Endothelial cell of umbilical vein (primary cell): ENCODE data around the gene VIL1. TPM values are rescaled to one million over a fixed set of nuclear protein-coding genes. Genes with fewer than 3 reads are reported as not detected.

Source experiments
- BruUV-seq: library from RNA; stranded (reverse); fragments of 400-500 nt; replicated peaks from 2 replicates; lab custom pipeline; 2021; lab: Mats Ljungman, UMichigan
- CTCF ChIA-PET: fragments of 300-600, 350-600 bp; sonication (Branson Sonifier 250); formaldehyde crosslinking; loops from one replicate; lab custom pipeline; 2021; ENCODE audit warnings: antibody characterized with exemption, inconsistent platforms; lab: Charles Lee
- POLR2A ChIA-PET: fragments of 300-600, 350-600 bp; sonication (Branson Sonifier 250); formaldehyde crosslinking; loops from one replicate; lab custom pipeline; 2021; ENCODE audit warnings: antibody characterized with exemption, inconsistent platforms; lab: Charles Lee
- DNase-seq: peaks from one replicate; pipeline ENCODE4 v3.0.0-alpha.2; 2011; ENCODE audit warnings: low read depth, low spot score
- FAIRE-seq: peaks from 2 replicates; lab custom pipeline; 2011; peaks lifted over from hg19 to GRCh38; lab: Jason Lieb, UNC
- H2AFZ ChIP-seq: 2 replicates; pipeline ENCODE4 v1.6.0; 2012; ENCODE audit warnings: low read depth, low read length, control low read depth, inconsistent platforms
- H3K27ac ChIP-seq: 2 replicates; pipeline ENCODE4 v1.5.1; 2011; ENCODE audit warnings: low read depth, mild to moderate bottlenecking, control low read depth, low read length, moderate library complexity; ENCODE audit not compliant: insufficient read depth
- H3K27me3 ChIP-seq, 2 experiments: 2 replicates each; pipeline versions ENCODE4 v1.6.0 to v1.6.1; 2011; ENCODE audit warnings: low read length in 2 of 2, mixed read lengths in 1 of 2; ENCODE audit not compliant: control insufficient read depth in 2 of 2, insufficient read depth in 2 of 2
- H3K36me3 ChIP-seq, 2 experiments: 2 replicates in 1 of 2; 3 replicates in 1 of 2; pipeline ENCODE4 v1.5.1; 2011; ENCODE audit warnings: low read length in 2 of 2, mild to moderate bottlenecking in 1 of 2, moderate library complexity in 1 of 2; ENCODE audit not compliant: control insufficient read depth in 2 of 2, insufficient read depth in 2 of 2; ENCODE audit errors: extremely low read depth in 1 of 2
- H3K4me1 ChIP-seq: 3 replicates; pipeline ENCODE4 v1.5.1; 2011; ENCODE audit warnings: mild to moderate bottlenecking, low read length; ENCODE audit not compliant: control insufficient read depth, insufficient read depth; ENCODE audit errors: extremely low read depth
- H3K4me2 ChIP-seq: 2 replicates; pipeline ENCODE4 v1.6.1; 2011; ENCODE audit warnings: low read length, control low read depth, mixed read lengths; ENCODE audit not compliant: insufficient read depth
- H3K4me3 ChIP-seq, 3 experiments: fragments of 200-600 bp in 1 of 3; sonication (generic), shearing (Covaris generic) in 1 of 3; replicated peaks in 1 of 3; 2 replicates each; pipeline ENCODE4 v1.5.1; 2011 to 2016; ENCODE audit warnings: control low read depth in 3 of 3, low read length in 3 of 3, mild to moderate bottlenecking in 2 of 3, inconsistent platforms in 1 of 3, low read depth in 1 of 3, moderate library complexity in 1 of 3; ENCODE audit not compliant: insufficient read depth in 1 of 3
- H3K79me2 ChIP-seq: 2 replicates; pipeline ENCODE4 v1.6.0; 2012; ENCODE audit warnings: low read length, inconsistent platforms; ENCODE audit not compliant: control insufficient read depth, insufficient read depth
- H3K9ac ChIP-seq: replicated peaks from 2 replicates; pipeline ENCODE3; 2011; ENCODE audit warnings: low read length, control low read depth; ENCODE audit not compliant: insufficient read depth; ENCODE audit errors: extremely low read depth
- H3K9me1 ChIP-seq: replicated peaks from 3 replicates; pipeline ENCODE4 v1.6.0; 2011; ENCODE audit warnings: mild to moderate bottlenecking, low read length; ENCODE audit not compliant: control insufficient read depth, insufficient read depth; ENCODE audit errors: extremely low read depth
- H3K9me3 ChIP-seq: replicated peaks from 2 replicates; pipeline ENCODE4 v1.5.1; 2012; ENCODE audit warnings: low read length, inconsistent platforms; ENCODE audit not compliant: control insufficient read depth, insufficient read depth
- H4K20me1 ChIP-seq: replicated peaks from 2 replicates; pipeline ENCODE3; 2011; ENCODE audit warnings: mild to moderate bottlenecking, low read length; ENCODE audit not compliant: control insufficient read depth, insufficient read depth; ENCODE audit errors: extremely low read depth
- CTCF ChIP-seq, 2 donors: IDR thresholded peaks; 1 replicate in 1 of 2; 2 replicates in 1 of 2; pipeline ENCODE4 v1.5.1; 2011; ENCODE audit warnings: low read length in 2 of 2, mild to moderate bottlenecking in 2 of 2, moderate library complexity in 2 of 2, control low read depth in 1 of 2, inconsistent platforms in 1 of 2, low read depth in 1 of 2; ENCODE audit not compliant: insufficient read depth in 1 of 2; ENCODE audit errors: extremely low read depth in 1 of 2
- FOS ChIP-seq: IDR thresholded peaks from 2 replicates; pipeline ENCODE4 v1.6.1; 2011; ENCODE audit warnings: mild to moderate bottlenecking, low read length, moderate library complexity, borderline replicate concordance; ENCODE audit not compliant: insufficient read depth
- GATA2 ChIP-seq: IDR thresholded peaks from 2 replicates; pipeline ENCODE4 v1.7.0; 2011; ENCODE audit warnings: low read depth, mild to moderate bottlenecking, moderate library complexity, mixed read lengths, low read length; ENCODE audit not compliant: insufficient read length, insufficient read depth
- JUN ChIP-seq: IDR thresholded peaks from 2 replicates; pipeline ENCODE4 v1.6.1; 2011; ENCODE audit warnings: borderline replicate concordance, low read depth; ENCODE audit not compliant: insufficient read length, insufficient read depth
- MAX ChIP-seq: IDR thresholded peaks from 2 replicates; pipeline ENCODE4 v1.6.1; 2011; ENCODE audit not compliant: insufficient read depth, insufficient read length
- MYC ChIP-seq: IDR thresholded peaks from one replicate; pipeline ENCODE4 v1.6.1; 2011; ENCODE audit warnings: mild to moderate bottlenecking, low read depth, low read length
- POLR2A ChIP-seq: IDR thresholded peaks from 2 replicates; pipeline ENCODE4 v1.6.1; 2012; ENCODE audit warnings: low read depth, mild to moderate bottlenecking, control low read depth, low read length
- POLR2AphosphoS5 ChIP-seq: IDR thresholded peaks from 2 replicates; pipeline ENCODE4 v1.6.1; 2012; ENCODE audit warnings: low read depth, mild to moderate bottlenecking, control low read depth, low read length, moderate library complexity; ENCODE audit not compliant: insufficient read depth
- dilution Hi-C: fragments of 300-500 bp; cut with MboI; formaldehyde crosslinking; loops from one replicate; pipeline ENCODE4 v1.15.0; 2019; ENCODE audit warnings: low sequenced_read_pairs; ENCODE audit not compliant: extremely low pct_ligation_motif_present
- intact Hi-C: fragments of 100-400 bp; cut with micrococcal nuclease; formaldehyde crosslinking; loops from one replicate; pipeline ENCODE4 v1.10.0; 2022
- polyA plus RNA-seq, 4 experiments: library from polyadenylated mRNA; depleted of rRNA in 3 of 4; stranded (reverse) in 3 of 4; unstranded in 1 of 4; fragments of >200 nt; gene quantifications; 2 replicates each; pipeline versions ENCODE4 v1.2.1 to v1.2.3, GENCODE V29; 2011 to 2012; ENCODE audit warnings: missing spikeins in 1 of 4
- total RNA-seq: library from RNA; stranded (reverse); gene quantifications from 2 replicates; pipeline ENCODE4 v1.2.3, GENCODE V29; 2021

VIL1 gene
- total and polyA plus RNA-seq, 2 donors (not counting 3 experiments of a cell fraction or from before 2014, with no cell fraction given), result not detected

GRCh38 chr2:218392891-218393462 is 25.9 kb upstream of the VIL1 start:
- intact Hi-C loops, result no loop called here
- no peak overlapping the region for H3K9ac ChIP-seq

GRCh38 chr2:218393750-218394290 is 25.1 kb upstream of the VIL1 start:
- no peaks in the 10 kb centered on the region for H3K9me3 ChIP-seq
- no peak overlapping the region for H3K9ac ChIP-seq
- DNase-seq (no peak), FAIRE-seq (no peak)
- H3K79me2 ChIP-seq, result no peaks in the 10 kb centered on the region
- peaks cover 25% of the 10 kb centered on the region for H3K4me1 ChIP-seq
- H2AFZ ChIP-seq, result no peak overlapping the region
- no peaks in the 10 kb centered on the region for H4K20me1 ChIP-seq
- H3K4me3 ChIP-seq, result no peak overlapping the region
- H3K36me3 ChIP-seq, result no peaks in the 10 kb centered on the region
- H3K27me3 ChIP-seq, result no peaks in the 10 kb centered on the region
- no peak overlapping the region for H3K27ac ChIP-seq
- no peak for TF ChIP-seq POLR2A
- TF ChIP-seq CTCF (IDR thresholded peaks at IDR 0.05; ENCODE audit: extremely low read depth in 1 of 2, insufficient read depth in 1 of 2, low read depth in 1 of 2, low read length in 2 of 2), result no peak
- TF ChIP-seq MYC, result no peak
- TF ChIP-seq POLR2AphosphoS5, result no peak
- TF ChIP-seq FOS, result no peak
- TF ChIP-seq GATA2, result no peak
- no peak for TF ChIP-seq JUN
- CTCF ChIA-PET, result interaction anchor here (0.6 to 5.7 kb wide), 7 partner anchors 12 to 121 kb away, joined by 3 to 99 read pairs (median 5); partner anchors contain the start of genes AAMP, CATIP, PNKD and TMBIM1
- H3K4me2 ChIP-seq, result no peak overlapping the region
- POLR2A ChIA-PET, result no interaction called here
- dilution Hi-C loops, result no loop called here
- BruUV-seq, result no TSS peak
- intact Hi-C loops, result no loop called here
- H3K9me1 ChIP-seq, result no peaks in the 10 kb centered on the region

More at GRCh38 chr2:218392891-218393462, 25.9 kb upstream of the VIL1 start:
- Histone ChIP-seq H3K36me3 (no peaks in the 10 kb centered on the region), H3K4me2 (no peak overlapping the region), H3K27me3 (no peaks in the 10 kb centered on the region), H3K9me1 (no peaks in the 10 kb centered on the region), H3K79me2 (no peaks in the 10 kb centered on the region), H3K27ac (no peak overlapping the region), H3K4me1 (peaks cover 20% of the 10 kb centered on the region), H2AFZ (no peak overlapping the region), H4K20me1 (no peaks in the 10 kb centered on the region), H3K9me3 (no peaks in the 10 kb centered on the region), H3K4me3 (no peak overlapping the region)
- no TSS peak for BruUV-seq
- DNase-seq (no peak), FAIRE-seq (no peak)
- POLR2A ChIA-PET, result no interaction called here
- TF ChIP-seq MAX (no peak), FOS (no peak), POLR2AphosphoS5 (no peak), GATA2 (no peak), JUN (no peak)
- CTCF ChIA-PET, result interaction anchor here (0.6 to 5.7 kb wide), 6 partner anchors 13 to 120 kb away, joined by 3 to 99 read pairs (median 6); partner anchors contain the start of genes AAMP, CATIP, PNKD and TMBIM1
- dilution Hi-C loops, result no loop called here
